HG03558 (cell line): ENCODE data around the gene CLEC12A.
"Not testable (repeated sequence)": the region's sequence is repeated elsewhere in the genome, so short reads cannot be mapped to it uniquely, and the experiment has no call there.

ENCODE experiments used
- ATAC-seq: cut with Tn5 transposase; IDR thresholded peaks from one replicate; pipeline ENCODE4 v1.9.1; 2021; ENCODE audit warnings: moderate number of reproducible peaks; ENCODE audit not compliant: unreplicated experiment; ENCODE audit errors: extremely low read depth

Gene CLEC12A

GRCh38 chr12:9961106-9961505, 10.1 kb upstream of the CLEC12A start:
- ATAC-seq = peak; percentile 49

GRCh38 chr12:9961901-9962300, 9.3 kb upstream of the CLEC12A start:
- no peak for ATAC-seq

GRCh38 chr12:9969673-9970072, 1.5 kb upstream of the CLEC12A start:
- ATAC-seq = no peak

DNA sequence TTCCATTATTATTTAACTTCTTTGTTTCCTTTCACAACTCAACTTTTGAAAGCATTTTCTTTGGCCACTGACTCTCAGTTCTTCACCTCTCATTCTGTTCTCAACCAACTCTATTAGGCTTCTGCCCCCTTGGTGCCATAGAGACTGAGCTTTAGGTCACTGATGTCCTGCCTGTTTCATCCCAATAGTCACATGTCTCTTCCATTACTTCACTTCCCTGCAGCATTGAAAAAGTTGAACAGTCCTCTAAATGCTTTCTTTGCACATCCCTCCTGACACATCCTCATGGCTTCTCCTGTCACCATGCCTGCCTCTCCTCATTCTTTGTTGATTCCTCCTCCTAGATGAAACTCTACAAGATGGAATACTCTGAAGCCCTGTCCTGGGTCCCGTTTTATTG, 2.7 kb downstream of the CLEC12A start:
- ATAC-seq = no peak

- not testable (repeated sequence) for ATAC-seq
Observed at GRCh38 chr12:9974731-9975130, 3.5 kb downstream of the CLEC12A start.

DNA sequence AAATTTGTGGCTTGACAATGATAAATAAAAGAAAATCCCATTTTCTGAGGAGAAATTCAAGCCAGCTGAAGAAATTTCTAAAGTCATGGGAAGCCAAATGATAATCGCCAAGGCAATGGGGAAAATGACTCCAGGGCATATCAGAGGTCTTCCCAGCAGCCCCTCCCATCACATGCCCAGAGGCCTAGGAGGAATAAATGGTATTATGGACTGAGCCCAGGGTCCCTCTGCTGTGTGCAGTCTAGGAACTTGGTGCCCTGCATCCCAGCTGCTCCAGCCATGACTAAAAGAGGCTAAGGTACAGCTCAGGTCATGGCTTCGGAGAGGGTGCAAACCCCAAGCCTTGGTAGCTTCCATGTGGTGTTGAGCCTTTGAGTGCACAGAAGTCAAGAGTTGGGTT, 4.4 kb downstream of the CLEC12A start:
- no peak for ATAC-seq

DNA sequence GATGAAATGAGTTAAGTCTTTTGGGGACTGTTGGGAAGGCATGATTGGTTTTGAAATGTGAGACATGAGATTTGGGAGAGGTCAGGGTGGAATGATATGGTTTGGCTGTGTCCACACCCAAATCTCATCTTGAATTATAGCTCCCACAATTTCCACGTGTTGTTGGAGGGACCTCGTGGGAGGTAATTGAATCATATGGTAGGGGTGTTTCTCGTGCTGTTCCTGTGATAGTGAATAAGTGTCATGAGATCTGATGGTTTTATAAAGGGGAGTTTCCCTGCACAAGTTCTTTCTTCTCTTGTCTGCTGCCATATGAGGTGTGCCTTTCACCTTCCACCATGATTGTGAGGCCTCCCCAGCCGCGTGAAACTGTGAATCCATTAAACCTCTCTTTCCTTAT, 5.4 kb downstream of the CLEC12A start:
- not testable (repeated sequence) for ATAC-seq

GRCh38 chr12:9977916-9978315, 6.7 kb downstream of the CLEC12A start:
- ATAC-seq = no peak

DNA sequence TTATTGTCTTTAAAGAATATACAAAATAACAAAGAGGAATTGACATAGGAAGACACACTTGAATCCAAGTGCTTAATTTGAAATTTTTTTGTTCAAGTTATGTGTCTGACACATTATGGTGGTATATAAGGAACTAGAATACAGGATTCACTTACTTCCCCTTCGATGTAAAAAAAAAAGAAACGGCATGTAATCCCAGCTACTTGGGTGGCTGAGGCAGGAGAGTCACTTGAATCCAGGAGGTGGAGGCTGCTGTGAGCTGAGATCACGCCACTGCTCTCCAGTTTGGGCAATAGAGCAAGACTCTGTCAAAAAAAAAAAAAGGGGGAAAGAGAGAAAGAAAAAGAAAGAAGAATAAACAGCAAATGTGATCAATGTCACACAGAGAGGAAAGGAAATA, 8.9 kb downstream of the CLEC12A start:
- ATAC-seq = no peak

- no peak for ATAC-seq
Observed at GRCh38 chr12:9991876-9992275, 20.7 kb downstream of the CLEC12A start.

GRCh38 chr12:9992296-9992695, 21.1 kb downstream of the CLEC12A start:
- no peak for ATAC-seq

GRCh38 chr12:9999016-9999415, 27.8 kb downstream of the CLEC12A start, which contains the start of gene CLEC1B:
Gene CLEC1B (minus strand): TSS chr12:9999121. CDS start chr12:9999100, 21 bp downstream.
- no peak for ATAC-seq

DNA sequence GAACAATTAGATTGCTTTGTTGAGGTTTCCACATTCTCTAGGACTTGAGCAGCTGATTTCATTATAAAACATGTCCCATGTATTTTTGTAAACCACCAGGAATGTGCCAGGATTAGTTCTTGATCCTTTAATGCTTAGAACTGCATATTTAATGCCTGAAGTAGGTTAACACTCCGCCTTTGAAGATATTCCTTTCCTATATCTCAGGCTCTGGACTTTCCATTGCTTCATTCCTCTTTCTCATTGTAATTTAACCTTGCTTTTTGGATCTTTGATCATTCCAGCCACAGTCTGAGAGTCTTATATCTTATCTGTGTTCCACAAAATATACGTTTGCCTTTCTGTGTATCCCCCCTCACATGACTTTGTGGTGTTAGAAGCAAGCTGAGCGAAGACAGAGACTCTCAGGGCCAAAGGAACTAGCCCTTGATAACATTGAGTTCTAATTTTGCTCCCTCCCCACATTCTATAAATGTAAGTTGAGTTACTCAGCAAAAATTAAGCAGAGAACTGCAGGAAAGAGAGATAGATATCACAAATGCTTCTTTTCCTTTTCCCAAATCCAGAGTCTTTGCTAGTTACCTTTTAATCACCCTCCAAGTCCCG, 30.1 kb downstream of the CLEC12A start:
- ATAC-seq = no peak

DNA sequence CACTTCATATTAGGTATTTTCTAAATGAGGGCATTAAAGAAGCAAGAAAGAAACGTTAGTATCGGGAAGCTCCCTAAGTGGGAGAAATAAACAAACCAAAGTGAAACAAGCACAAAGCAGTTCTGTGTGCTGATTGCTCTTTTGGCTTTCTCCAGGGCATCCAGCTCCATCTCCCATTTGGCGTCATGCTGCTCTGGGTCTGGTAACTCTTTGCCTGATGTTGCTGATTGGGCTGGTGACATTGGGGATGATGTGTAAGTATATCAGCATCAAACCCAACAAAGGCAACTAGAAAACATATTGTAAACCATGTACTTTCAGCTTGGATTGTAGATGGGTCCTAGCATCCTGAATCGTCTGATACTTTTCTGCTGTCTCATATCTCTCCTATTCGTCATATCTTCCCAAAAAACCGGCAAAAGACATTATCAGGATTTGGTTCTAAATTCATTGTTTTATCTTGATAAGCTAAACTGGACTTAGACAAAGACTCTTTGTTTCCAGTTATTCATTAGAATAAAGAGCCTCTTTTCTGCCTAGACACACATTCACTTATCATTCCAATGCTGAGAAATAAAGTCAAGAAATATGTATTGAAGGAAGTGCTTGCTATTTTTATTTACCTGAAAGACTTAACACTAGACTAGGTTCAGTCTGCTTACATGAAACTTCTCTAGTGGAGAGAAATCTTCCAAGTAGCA, 41.6 kb downstream of the CLEC12A start:
- ATAC-seq = no peak

GRCh38 chr12:10015450-10015849, 44.2 kb downstream of the CLEC12A start:
- no peak for ATAC-seq

DNA sequence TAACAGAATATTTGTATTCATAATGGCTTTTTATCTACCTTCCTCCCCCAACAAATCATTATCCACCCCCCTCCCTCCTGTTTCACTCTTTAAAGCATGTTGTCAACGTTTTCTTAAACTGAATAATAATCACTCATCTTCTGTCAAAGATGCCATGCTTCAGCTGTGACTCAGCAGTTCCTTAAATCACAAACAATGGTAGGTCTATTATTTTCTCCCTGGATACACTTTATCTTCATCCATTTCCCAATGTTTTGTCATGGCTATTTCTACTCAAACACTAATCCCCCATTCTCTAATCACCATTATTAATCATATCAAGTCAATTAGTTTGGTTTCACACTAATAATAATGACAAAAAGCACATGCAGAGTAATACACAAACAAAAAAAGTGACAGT, 45.7 kb downstream of the CLEC12A start:
- ATAC-seq = no peak

GRCh38 chr12:10018386-10018785, 47.2 kb downstream of the CLEC12A start:
- no peak for ATAC-seq

GRCh38 chr12:10021342-10021741, 50.1 kb downstream of the CLEC12A start:
- ATAC-seq = no peak

GRCh38 chr12:10025236-10025635, 54.0 kb downstream of the CLEC12A start:
- ATAC-seq = no peak

DNA sequence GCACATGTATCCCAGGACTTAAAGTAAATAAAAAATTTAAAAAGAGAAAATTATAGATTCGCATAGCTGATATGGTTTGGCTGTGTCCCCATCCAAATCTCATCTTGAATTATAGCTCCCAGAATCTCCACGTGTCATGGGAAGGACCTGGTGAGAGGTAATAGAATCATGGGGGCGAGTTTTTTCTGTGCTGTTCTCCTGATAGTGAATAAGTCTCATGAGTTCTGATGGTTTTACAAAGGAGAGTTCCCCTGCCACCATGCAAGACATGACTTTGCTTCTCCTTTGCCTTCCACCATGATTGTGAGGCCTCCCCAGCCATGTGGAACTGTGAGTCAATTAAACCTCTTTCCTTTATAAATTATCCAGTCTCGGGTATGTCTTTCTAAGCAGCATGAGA, 55.5 kb downstream of the CLEC12A start:
- ATAC-seq = not testable (repeated sequence)

- ATAC-seq = no peak
Observed at GRCh38 chr12:10027311-10027710, 56.1 kb downstream of the CLEC12A start.

DNA sequence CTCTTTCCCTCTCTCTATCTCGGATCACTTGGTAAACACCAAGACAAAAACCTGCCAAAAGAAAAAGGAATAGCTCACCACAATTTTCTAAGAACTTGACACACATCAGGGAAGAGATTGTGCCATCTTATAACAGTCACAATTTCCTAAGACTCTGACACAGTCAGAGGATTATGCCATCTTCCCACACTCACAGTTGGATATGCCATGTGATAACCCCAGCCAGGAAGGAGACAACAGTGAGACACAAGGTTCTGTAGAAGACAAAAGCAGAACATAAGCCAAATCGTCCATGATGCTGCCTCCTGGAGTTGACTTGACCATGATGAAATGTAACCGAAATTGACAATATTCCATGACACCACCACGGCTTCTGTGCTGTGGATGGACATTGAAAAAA, 56.5 kb downstream of the CLEC12A start:
- ATAC-seq = no peak
